H1 (cell line): ENCODE results near the gene CWF19L1. TPM values are rescaled to one million over a fixed set of nuclear protein-coding genes. Genes with fewer than 3 reads are reported as not detected.

ENCODE experiments used
- CTCF ChIA-PET: fragments of 300-600 bp; sonication (Branson Sonifier 250); formaldehyde crosslinking; loops from one replicate; lab custom pipeline; 2021; ENCODE audit not compliant: partially characterized antibody; lab: Charles Lee
- POLR2A ChIA-PET: fragments of 300-600 bp; sonication (Branson Sonifier 250); formaldehyde crosslinking; loops from one replicate; lab custom pipeline; 2021; ENCODE audit warnings: inconsistent platforms; ENCODE audit not compliant: partially characterized antibody; lab: Charles Lee
- DNase-seq, 2 experiments: peaks; one replicate each; pipeline versions ENCODE4 v3.0.0 to v3.0.0-alpha.2; 2010 to 2022; ENCODE audit warnings: low spot score in 2 of 2, low read depth in 1 of 2, mixed read lengths in 1 of 2
- FAIRE-seq: peaks from 2 replicates; lab custom pipeline; 2011; peaks lifted over from hg19 to GRCh38; lab: Jason Lieb, UNC
- H2AFZ ChIP-seq: 2 replicates; pipeline ENCODE4 v1.8.1; 2012; ENCODE audit warnings: low read length, inconsistent platforms
- H2AK5ac ChIP-seq: 2 replicates; pipeline ENCODE4 v1.6.1; 2013; ENCODE audit warnings: low read depth, low read length
- H2BK120ac ChIP-seq: replicated peaks from 2 replicates; pipeline ENCODE3; 2013; ENCODE audit warnings: low read depth, low read length, inconsistent platforms
- H2BK12ac ChIP-seq: 2 replicates; pipeline ENCODE4 v1.6.1; 2013; ENCODE audit warnings: low read depth, low read length
- H2BK15ac ChIP-seq: 2 replicates; pipeline ENCODE4 v1.6.1; 2013; ENCODE audit warnings: low read length
- H2BK20ac ChIP-seq: 2 replicates; pipeline ENCODE4 v1.6.1; 2013; ENCODE audit warnings: low read length
- H2BK5ac ChIP-seq: 2 replicates; pipeline ENCODE4 v1.6.1; 2013; ENCODE audit warnings: low read depth, low read length
- H3K14ac ChIP-seq: 2 replicates; pipeline ENCODE4 v1.6.1; 2013; ENCODE audit warnings: inconsistent platforms; ENCODE audit not compliant: insufficient read length
- H3K18ac ChIP-seq: 2 replicates; pipeline ENCODE4 v1.6.1; 2013; ENCODE audit warnings: low read length; ENCODE audit errors: extremely low read depth
- H3K23ac ChIP-seq: 2 replicates; pipeline ENCODE4 v1.6.1; 2013; ENCODE audit warnings: inconsistent platforms; ENCODE audit not compliant: insufficient read length
- H3K23me2 ChIP-seq: 2 replicates; pipeline ENCODE4 v1.6.1; 2013; ENCODE audit warnings: low read depth, low read length
- H3K27ac ChIP-seq: 2 replicates; pipeline ENCODE4 v1.6.1; 2011; ENCODE audit warnings: low read depth, low read length, inconsistent platforms
- H3K27me3 ChIP-seq, 4 experiments: replicated peaks in 1 of 4; 1 replicate in 1 of 4; 2 replicates in 3 of 4; pipeline versions ENCODE4 v1.6.1 to v1.8.1; 2011 to 2013; ENCODE audit warnings: low read length in 3 of 4, mild to moderate bottlenecking in 3 of 4, inconsistent platforms in 2 of 4, mixed read lengths in 2 of 4, moderate library complexity in 1 of 4; ENCODE audit not compliant: control insufficient read depth in 3 of 4, insufficient read depth in 3 of 4; ENCODE audit errors: extremely low read depth in 1 of 4
- H3K36me3 ChIP-seq, 4 experiments: 2 replicates each; pipeline versions ENCODE4 v1.6.1 to v1.8.1; 2011 to 2013; ENCODE audit warnings: mild to moderate bottlenecking in 4 of 4, low read length in 3 of 4, moderate library complexity in 2 of 4, control low read depth in 1 of 4, inconsistent platforms in 1 of 4; ENCODE audit not compliant: insufficient read depth in 4 of 4, control insufficient read depth in 2 of 4
- H3K4ac ChIP-seq: replicated peaks from 2 replicates; pipeline ENCODE3; 2013; ENCODE audit warnings: low read length, low read depth, mixed read lengths, inconsistent platforms; ENCODE audit not compliant: insufficient read length
- H3K4me1 ChIP-seq, 4 experiments: replicated peaks in 1 of 4; 1 replicate in 1 of 4; 2 replicates in 3 of 4; pipeline versions ENCODE4 v1.6.1 to v1.8.1; 2011 to 2013; ENCODE audit warnings: low read length in 3 of 4, inconsistent platforms in 2 of 4, mixed read lengths in 1 of 4; ENCODE audit not compliant: insufficient read depth in 4 of 4, control insufficient read depth in 3 of 4
- H3K4me2 ChIP-seq, 2 experiments: 2 replicates each; pipeline versions ENCODE4 v1.6.1 to v1.8.1; 2011 to 2013; ENCODE audit warnings: low read depth in 2 of 2, low read length in 2 of 2, control low read depth in 1 of 2, inconsistent platforms in 1 of 2, mild to moderate bottlenecking in 1 of 2; ENCODE audit not compliant: insufficient read depth in 1 of 2
- H3K4me3 ChIP-seq, 4 experiments: fragments of 200-600, 300-600 bp in 1 of 4; sonication (generic), shearing (Covaris generic), sonication (Bioruptor Twin) in 1 of 4; 2 replicates each; pipeline versions ENCODE4 v1.5.1 to v1.8.1; 2011 to 2016; ENCODE audit warnings: low read length in 4 of 4, low read depth in 3 of 4, control low read depth in 2 of 4, inconsistent platforms in 2 of 4, mild to moderate bottlenecking in 2 of 4, mixed read lengths in 1 of 4, moderate library complexity in 1 of 4; ENCODE audit not compliant: insufficient read depth in 2 of 4; ENCODE audit errors: extremely low read depth in 1 of 4
- H3K56ac ChIP-seq: replicated peaks from 2 replicates; pipeline ENCODE3; 2013; ENCODE audit warnings: low read depth, mild to moderate bottlenecking, mixed read lengths, low read length, inconsistent platforms; ENCODE audit not compliant: insufficient read length
- H3K79me1 ChIP-seq: 2 replicates; pipeline ENCODE4 v1.6.1; 2013; ENCODE audit warnings: low read depth, low read length, control low read depth
- H3K79me2 ChIP-seq, 2 experiments: 2 replicates each; pipeline versions ENCODE4 v1.6.1 to v1.8.1; 2012 to 2013; ENCODE audit warnings: low read length in 2 of 2, mild to moderate bottlenecking in 2 of 2, inconsistent platforms in 1 of 2; ENCODE audit not compliant: insufficient read depth in 2 of 2, control insufficient read depth in 1 of 2
- H3K9ac ChIP-seq, 4 experiments: replicated peaks in 1 of 4; 1 replicate in 1 of 4; 2 replicates in 3 of 4; pipeline versions ENCODE4 v1.6.1 to v1.8.1; 2011 to 2013; ENCODE audit warnings: low read depth in 3 of 4, low read length in 3 of 4, control low read depth in 2 of 4, mild to moderate bottlenecking in 2 of 4, moderate library complexity in 2 of 4, inconsistent platforms in 1 of 4; ENCODE audit errors: extremely low read depth in 1 of 4
- H3K9me3 ChIP-seq, 2 experiments: 2 replicates each; pipeline versions ENCODE4 v1.6.1 to v1.8.1; 2012 to 2013; ENCODE audit warnings: mild to moderate bottlenecking in 2 of 2, moderate library complexity in 2 of 2, control low read depth in 1 of 2, inconsistent platforms in 1 of 2, low read depth in 1 of 2, low read length in 1 of 2, mixed read lengths in 1 of 2; ENCODE audit not compliant: insufficient read depth in 2 of 2
- H4K20me1 ChIP-seq, 2 experiments: replicated peaks in 1 of 2; 2 replicates each; pipeline versions ENCODE3 to v1.8.1; 2011 to 2013; ENCODE audit warnings: inconsistent platforms in 2 of 2, low read length in 2 of 2, mild to moderate bottlenecking in 1 of 2; ENCODE audit not compliant: insufficient read depth in 2 of 2, control insufficient read depth in 1 of 2
- H4K5ac ChIP-seq: 2 replicates; pipeline ENCODE4 v1.6.1; 2013; ENCODE audit warnings: low read length, low read depth, mixed read lengths, inconsistent platforms; ENCODE audit not compliant: insufficient read length
- H4K8ac ChIP-seq: 2 replicates; pipeline ENCODE4 v1.8.0; 2013; ENCODE audit warnings: mild to moderate bottlenecking, moderate library complexity, low read length, inconsistent platforms; ENCODE audit not compliant: insufficient read depth; ENCODE audit errors: extremely low read depth
- H4K91ac ChIP-seq: replicated peaks from 2 replicates; pipeline ENCODE3; 2013; ENCODE audit warnings: low read length, mixed read lengths, inconsistent platforms; ENCODE audit not compliant: insufficient read length
- BCL11A ChIP-seq, 2 experiments: IDR thresholded peaks; one replicate each; pipeline ENCODE4 v1.6.1; 2011; ENCODE audit warnings: low read depth in 2 of 2, low read length in 2 of 2, mild to moderate bottlenecking in 2 of 2
- BRCA1 ChIP-seq: IDR thresholded peaks from 2 replicates; pipeline ENCODE4 v1.6.1; 2012; ENCODE audit warnings: low read depth, low read length, improper control_type of control experiment
- CBX5 ChIP-seq: fragments of 300-800, 300-1000 bp; sonication (generic); IDR thresholded peaks from 2 replicates; pipeline ENCODE4 v1.7.1; 2016; ENCODE audit warnings: antibody characterized with exemption, low read length, low read depth
- CBX8 ChIP-seq: fragments of 300-800, 300-1000 bp; sonication (generic); IDR thresholded peaks from 2 replicates; pipeline ENCODE4 v1.7.1; 2016; ENCODE audit warnings: low read depth, low read length, borderline replicate concordance
- EZH2 ChIP-seq: fragments of 200-600 bp; sonication (generic); IDR thresholded peaks from 2 replicates; pipeline ENCODE4 v1.7.1; 2012; ENCODE audit warnings: low read depth, mild to moderate bottlenecking, moderate library complexity, low read length, inconsistent platforms; ENCODE audit not compliant: severe bottlenecking
- JUND ChIP-seq: IDR thresholded peaks from 2 replicates; pipeline ENCODE4 v1.6.1; 2011; ENCODE audit warnings: mild to moderate bottlenecking, improper control_type of control experiment, low read length
- KDM4A ChIP-seq: IDR thresholded peaks from one replicate; pipeline ENCODE4 v1.7.1; 2012; ENCODE audit warnings: low read depth, mild to moderate bottlenecking, moderate library complexity, low read length, inconsistent platforms; ENCODE audit not compliant: severe bottlenecking
- KDM5A ChIP-seq: fragments of 200-600 bp; IDR thresholded peaks from 2 replicates; pipeline ENCODE4 v1.7.1; 2012; ENCODE audit warnings: mild to moderate bottlenecking, low read length, inconsistent platforms, mixed read lengths
- SP1 ChIP-seq: IDR thresholded peaks from 2 replicates; pipeline ENCODE4 v1.6.1; 2011; ENCODE audit warnings: low read depth, low read length
- SRF ChIP-seq: IDR thresholded peaks from 2 replicates; pipeline ENCODE4 v1.6.1; 2011; ENCODE audit warnings: mild to moderate bottlenecking, low read depth, low read length, moderate library complexity
- SUZ12 ChIP-seq: fragments of 200-600 bp; sonication (generic); IDR thresholded peaks from 2 replicates; pipeline ENCODE4 v1.6.1; 2012; ENCODE audit warnings: mild to moderate bottlenecking, inconsistent platforms, low read length, moderate library complexity, mixed read lengths
- TEAD4 ChIP-seq: IDR thresholded peaks from 2 replicates; pipeline ENCODE4 v1.6.1; 2012; ENCODE audit warnings: low read depth, low read length, inconsistent platforms, mixed read lengths
- YY1 ChIP-seq: IDR thresholded peaks from 2 replicates; pipeline ENCODE4 v1.6.1; 2011; ENCODE audit warnings: low read depth, mild to moderate bottlenecking, low read length
- WGBS, 2 experiments: shearing (Covaris generic) in 1 of 2; methylation state at CpG; one replicate each; pipeline versions ENCODE4 v1.1.6 to v1.1.7; 2013 to 2015; ENCODE audit warnings: low lambda C conversion rate in 2 of 2, mixed read lengths in 2 of 2, inconsistent platforms in 1 of 2, low coverage in 1 of 2, missing lambda C conversion rate in 1 of 2; ENCODE audit not compliant: insufficient replicate concordance in 2 of 2, insufficient coverage in 1 of 2, insufficient read length in 1 of 2; ENCODE audit errors: extremely low coverage in 1 of 2, missing lambda C conversion rate in 1 of 2; 5-methylcytosine and 5-hydroxymethylcytosine counted together
- polyA plus RNA-seq, 7 experiments: library from polyadenylated mRNA; depleted of rRNA in 3 of 7; stranded (reverse) in 5 of 7; unstranded in 2 of 7; fragments of >200 nt in 5 of 7; fragments of 200-250 nt in 2 of 7; gene quantifications; 1 replicate in 5 of 7; 2 replicates in 1 of 7; 4 replicates in 1 of 7; pipeline versions ENCODE4 v1.2.1 to v1.2.3, GENCODE V29; 2011 to 2013; ENCODE audit warnings: missing spikeins in 2 of 7, mixed read lengths in 2 of 7
- total RNA-seq: library from RNA; stranded (reverse); fragmentation: NEBNext Ultra II Directional; extraction: Animal tissue kit (Norgen Biotek cat#: 25700); gene quantifications from 2 replicates; pipeline ENCODE4 v1.2.1, GENCODE V29; 2021

Gene CWF19L1
- total and polyA plus RNA-seq, 2 of the 8 experiments (the other 6 are each of a cell fraction or from before 2014, with no cell fraction given), result 11.1 to 29.9 TPM

DNA sequence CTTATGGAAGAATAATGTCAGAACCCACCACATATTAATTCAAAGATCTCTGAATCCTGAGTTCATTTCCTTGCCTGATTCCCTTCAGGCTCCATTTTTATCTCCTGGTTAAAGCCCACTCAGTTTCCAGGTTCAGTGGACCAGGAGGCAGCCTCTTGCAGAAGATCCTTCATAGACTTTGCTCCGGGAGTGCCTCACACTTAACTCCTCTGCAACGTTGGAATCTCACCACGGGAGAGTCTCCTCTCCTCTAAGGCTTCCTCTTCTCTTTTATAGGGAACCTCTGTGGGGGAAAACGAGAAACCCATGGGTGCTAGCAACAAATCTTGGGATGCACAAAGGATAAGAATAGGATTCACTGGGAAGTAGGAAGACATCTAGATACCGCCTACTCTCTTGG is 20.8 kb upstream of the CWF19L1 start:
- peaks cover 11% of the 10 kb centered on the region for H3K23me2 ChIP-seq
- H3K56ac ChIP-seq, result no peak overlapping the region
- H2BK12ac ChIP-seq, result no peak overlapping the region
- no peak overlapping the region for H3K18ac ChIP-seq
- no peak overlapping the region for H3K4me3 ChIP-seq
- H3K27ac ChIP-seq, result no peak overlapping the region
- no peak overlapping the region for H3K14ac ChIP-seq
- no peak overlapping the region for H2AFZ ChIP-seq
- no peak overlapping the region for H2BK20ac ChIP-seq
- no peak overlapping the region for H3K23ac ChIP-seq
- FAIRE-seq (no peak), DNase-seq (no peak)
- no peak overlapping the region for H2BK120ac ChIP-seq
- no peak overlapping the region for H3K9ac ChIP-seq
- H3K9me3 ChIP-seq, result no peaks in the 10 kb centered on the region
- no peaks in the 10 kb centered on the region for H3K79me1 ChIP-seq
- peaks cover 7 to 27% of the 10 kb centered on the region in 2 experiments; a peak in 3 of 4 replicates for H3K79me2 ChIP-seq
- H4K5ac ChIP-seq, result no peak overlapping the region
- H3K27me3 ChIP-seq, result no peaks in the 10 kb centered on the region
- no peak overlapping the region for H4K8ac ChIP-seq
- ChIA-PET CTCF (interaction anchor here (0.7 to 1.2 kb wide), 2 partner anchors 9 to 16 kb away, joined by 3 read pairs; no protein-coding TSS in a partner anchor), POLR2A (interaction anchor here (0.9 to 2.6 kb wide), 4 partner anchors 10 to 412 kb away, joined by 3 to 20 read pairs (median 3); no protein-coding TSS in a partner anchor)
- H4K20me1 ChIP-seq, result no peaks in the 10 kb centered on the region
- H2BK15ac ChIP-seq, result no peak overlapping the region
- H3K4me1 ChIP-seq, result peaks cover 0 to 8% (median 4%) of the 10 kb centered on the region in 4 experiments; a peak in 4 of 7 replicates
- no peak overlapping the region for H2BK5ac ChIP-seq
- H3K4ac ChIP-seq, result no peak overlapping the region
- 89% methylated on average over 5 of the region's 5 CpGs; no CpG with 5 or more reads in 1 of the 2 experiments for WGBS, 2 experiments
- H4K91ac ChIP-seq, result no peak overlapping the region
- no peak overlapping the region for H3K4me2 ChIP-seq
- peaks cover 0 to 2% (median under 1%) of the 10 kb centered on the region in 4 experiments; a peak in 2 of 8 replicates for H3K36me3 ChIP-seq
- H2AK5ac ChIP-seq, result no peak overlapping the region
- TF ChIP-seq SP1, result no peak
- no peak for TF ChIP-seq JUND
- no peak for TF ChIP-seq EZH2
- TF ChIP-seq BRCA1, result no peak
- no peak for TF ChIP-seq TEAD4
- TF ChIP-seq SRF, result no peak
- no peak for TF ChIP-seq BCL11A (IDR thresholded peaks at IDR 0.05; ENCODE audit: low read depth in 2 of 2, low read length in 2 of 2)
- no peak for TF ChIP-seq KDM5A
- TF ChIP-seq YY1, result no peak
- TF ChIP-seq KDM4A, result no peak
- TF ChIP-seq CBX8, result no peak
- no peak for TF ChIP-seq SUZ12
- no peak for TF ChIP-seq CBX5
